ENCODE results near the gene SBSN.

The SBSN gene

DNA sequence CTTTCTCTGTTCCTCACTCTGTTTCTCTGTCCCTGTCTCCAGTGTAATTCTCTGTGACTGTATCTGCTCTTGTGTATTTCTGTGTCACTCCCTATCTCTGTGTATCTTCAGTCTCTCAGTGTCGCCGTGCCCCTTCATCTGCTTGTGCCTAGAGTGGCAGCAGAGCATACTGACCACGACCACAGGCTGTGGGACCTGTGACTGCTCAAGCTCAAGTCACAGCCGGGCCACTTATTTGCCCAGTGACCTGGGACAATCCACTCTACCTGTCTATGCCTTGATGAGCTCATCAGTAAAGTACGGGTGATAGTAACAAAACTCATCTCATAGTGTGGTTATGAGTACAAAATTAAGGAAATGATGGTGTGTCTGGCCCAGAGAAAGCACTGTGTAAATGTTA, 26.0 kb upstream of the SBSN start:
- DNase-seq (ENCODE audit: low read depth in 2 of 2, low spot score in 1 of 2), result no peak

DNA sequence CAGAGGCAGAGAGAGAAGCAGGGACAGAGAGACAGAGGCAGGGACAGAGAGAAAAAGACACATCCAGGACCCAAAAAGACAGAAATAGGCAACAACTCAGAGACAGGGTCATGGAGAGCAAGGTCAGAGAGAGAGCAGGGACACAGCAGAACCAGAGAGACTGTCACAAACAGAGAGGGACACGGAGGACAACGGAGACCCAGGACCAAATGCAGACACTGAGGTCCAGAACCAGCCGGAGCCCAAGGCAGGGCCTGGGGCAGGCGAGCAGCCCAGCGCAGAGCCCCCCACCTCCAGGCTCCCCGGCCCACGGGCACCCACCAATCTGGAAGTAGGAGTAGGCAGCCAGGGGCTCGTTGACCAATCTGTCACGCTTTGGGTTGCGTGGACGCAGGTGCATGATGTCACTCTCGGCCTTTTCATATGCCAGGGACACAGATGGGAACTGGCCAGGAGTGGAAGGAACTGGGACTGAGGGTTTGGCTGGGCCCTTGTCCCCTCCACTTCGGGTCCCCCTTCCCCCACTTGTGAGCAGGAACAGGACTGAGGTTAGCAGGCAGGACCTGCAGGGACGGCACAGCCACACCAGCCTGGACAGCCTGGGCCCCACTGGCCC, 25.4 kb upstream of the SBSN start:
- no peak for DNase-seq (ENCODE audit: low read depth in 2 of 2, low spot score in 1 of 2)

DNA sequence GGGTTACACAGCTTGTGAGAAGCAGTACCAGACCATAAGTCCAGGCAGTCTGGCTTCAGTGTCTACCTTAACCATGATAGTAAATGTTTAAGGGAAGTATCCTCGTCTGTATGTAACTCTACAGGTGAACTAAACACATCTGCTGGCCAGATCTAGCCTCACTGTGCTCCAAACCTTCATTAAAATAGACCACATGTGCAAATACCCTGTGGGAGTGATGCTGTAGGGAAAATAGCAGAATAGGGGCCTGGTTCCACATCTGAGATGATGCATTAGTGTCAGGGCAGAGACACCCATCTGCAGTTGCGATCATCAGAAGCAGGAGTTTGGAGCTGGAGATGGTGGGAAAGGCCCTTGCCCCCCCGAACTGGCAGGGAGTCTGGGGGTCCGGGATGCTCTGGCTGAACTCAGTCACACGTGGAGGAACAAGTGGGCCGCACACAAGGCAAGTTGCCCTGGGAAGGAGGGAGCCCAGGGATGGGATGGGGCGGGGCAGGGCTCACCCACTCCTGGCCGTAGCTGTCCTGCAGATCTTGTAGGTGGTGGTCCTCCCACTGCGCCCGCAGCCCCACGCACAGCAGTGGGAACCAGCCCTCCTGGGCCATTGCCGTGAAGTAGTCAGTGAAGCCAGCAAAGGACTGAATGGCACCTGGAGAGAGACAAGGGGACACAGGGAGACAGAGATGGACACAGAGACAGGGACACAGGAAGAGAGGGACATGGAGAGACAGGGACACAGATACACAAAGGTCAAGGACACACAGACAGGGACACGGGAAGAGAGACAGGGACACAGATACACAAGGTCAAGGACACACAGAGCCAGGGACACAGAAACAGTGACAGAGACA, 24.6 kb upstream of the SBSN start:
- DNase-seq (ENCODE audit: low read depth in 2 of 2, low spot score in 1 of 2), result no peak

DNA sequence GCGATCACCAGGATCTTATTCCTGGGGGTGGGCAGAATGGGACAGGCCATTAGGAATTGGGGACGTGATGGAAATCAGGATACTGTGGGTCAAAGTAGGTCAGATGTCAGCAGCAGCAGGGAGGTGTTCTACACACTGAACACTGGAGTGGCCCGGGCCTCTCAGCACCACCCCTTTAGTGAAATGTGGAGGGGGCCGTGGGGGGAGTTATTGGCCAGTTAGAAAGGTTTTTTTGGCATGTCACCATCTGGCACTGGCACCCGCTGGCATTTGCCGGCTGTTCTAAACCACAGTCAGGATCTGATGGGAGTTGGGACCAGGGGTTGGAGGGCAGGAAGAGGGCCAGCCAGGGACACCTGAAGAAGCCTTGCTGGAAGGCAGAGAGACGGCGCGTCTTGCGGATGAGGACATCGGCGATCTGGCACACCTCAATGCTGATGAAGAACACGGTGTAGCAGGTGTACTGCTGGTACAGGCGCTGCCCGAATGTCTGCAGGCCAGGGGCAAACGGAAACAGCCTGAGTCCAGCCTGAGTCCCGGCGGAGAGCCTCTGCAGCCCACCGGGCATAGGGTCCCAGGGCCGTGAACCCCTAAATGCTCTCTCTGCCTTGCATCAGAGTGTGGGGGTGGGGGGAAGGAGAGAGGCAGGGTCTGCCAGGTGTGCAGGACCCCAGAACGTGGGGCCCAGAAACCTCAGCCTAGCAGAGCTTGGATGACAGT, 23.1 kb upstream of the SBSN start:
- DNase-seq (ENCODE audit: low read depth in 2 of 2, low spot score in 1 of 2), result no peak

DNA sequence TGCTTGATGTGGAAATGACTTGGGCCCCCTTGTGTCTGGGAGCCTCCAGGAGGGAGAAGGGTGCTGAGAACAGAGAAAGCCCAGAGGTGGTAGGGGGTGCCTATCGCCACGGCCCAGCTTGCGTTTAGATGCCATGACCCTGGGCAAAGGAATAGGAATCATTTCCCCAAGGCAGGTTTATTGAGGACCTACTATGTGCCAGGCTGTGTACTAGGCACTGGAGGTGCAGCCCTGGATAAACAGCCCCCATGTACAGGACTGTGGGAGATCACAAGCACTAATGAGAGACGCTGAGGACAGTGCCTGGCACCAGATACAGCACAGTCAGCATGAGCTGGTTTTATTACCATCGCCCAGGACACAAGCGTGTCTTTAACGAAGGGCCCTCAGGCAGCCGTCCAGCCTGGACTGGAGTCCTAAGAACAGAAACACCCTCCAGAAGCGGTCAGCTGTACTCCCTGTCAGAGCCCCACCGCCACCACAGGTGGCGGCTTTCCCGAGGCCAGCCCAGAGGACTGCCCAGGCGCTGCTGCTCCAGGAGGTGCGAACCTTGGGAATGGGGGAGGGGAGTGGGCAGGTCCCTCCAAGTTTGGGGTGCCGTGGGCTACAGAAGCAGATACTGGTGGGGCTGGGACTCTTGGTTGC, 21.9 kb upstream of the SBSN start:
- no peak for DNase-seq (ENCODE audit: low read depth in 2 of 2, low spot score in 1 of 2)

DNA sequence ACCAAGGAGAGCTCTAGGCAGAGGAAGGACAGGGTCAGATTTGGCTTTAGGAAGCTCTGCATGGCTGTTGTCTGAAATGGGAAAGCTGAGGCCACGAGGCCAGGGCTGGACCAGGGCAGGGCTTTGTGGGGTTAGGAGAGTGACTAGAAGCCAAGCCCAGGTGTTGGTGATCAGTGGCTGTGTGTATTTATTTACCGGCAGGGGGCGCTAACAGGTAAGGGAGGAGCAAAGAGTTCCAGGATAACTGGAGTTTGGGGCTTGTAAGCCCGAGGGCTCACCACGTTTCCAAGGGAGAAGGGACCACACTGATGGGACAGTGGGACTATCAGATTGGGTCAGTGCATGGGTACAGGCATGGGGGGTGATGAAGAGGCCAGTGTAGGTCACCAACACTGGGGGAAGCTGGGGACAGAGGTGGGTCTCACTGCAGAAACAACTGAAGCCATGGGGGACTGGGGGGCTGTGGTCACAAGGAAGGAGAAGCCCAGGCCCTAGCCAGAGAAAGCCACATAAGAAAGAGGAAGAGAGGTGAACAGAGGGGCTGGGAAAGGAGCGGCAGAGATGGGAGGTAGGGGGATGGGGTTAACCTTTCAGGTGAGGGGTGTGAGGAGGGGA, 21.2 kb upstream of the SBSN start:
- no peak for DNase-seq (ENCODE audit: low read depth in 2 of 2, low spot score in 1 of 2)

DNA sequence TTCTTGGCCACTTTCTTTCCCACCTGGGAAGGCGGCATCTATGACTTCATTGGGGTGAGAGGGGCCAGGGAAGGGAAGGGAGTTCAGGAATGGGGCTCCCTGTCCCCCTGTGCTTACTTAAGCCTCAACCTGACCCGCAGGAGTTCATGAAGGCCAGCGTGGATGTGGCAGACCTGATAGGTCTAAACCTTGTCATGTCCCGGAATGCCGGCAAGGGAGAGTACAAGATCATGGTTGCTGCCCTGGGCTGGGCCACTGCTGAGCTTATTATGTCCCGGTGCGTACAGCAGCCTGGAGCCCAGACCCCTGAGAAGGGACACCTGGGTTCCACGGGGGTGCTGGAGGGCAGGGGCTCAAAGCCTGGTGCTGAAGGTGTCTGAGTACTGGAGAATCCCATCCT, 18.4 kb upstream of the SBSN start:
- DNase-seq (ENCODE audit: low read depth in 2 of 2, low spot score in 1 of 2), result no peak

DNA sequence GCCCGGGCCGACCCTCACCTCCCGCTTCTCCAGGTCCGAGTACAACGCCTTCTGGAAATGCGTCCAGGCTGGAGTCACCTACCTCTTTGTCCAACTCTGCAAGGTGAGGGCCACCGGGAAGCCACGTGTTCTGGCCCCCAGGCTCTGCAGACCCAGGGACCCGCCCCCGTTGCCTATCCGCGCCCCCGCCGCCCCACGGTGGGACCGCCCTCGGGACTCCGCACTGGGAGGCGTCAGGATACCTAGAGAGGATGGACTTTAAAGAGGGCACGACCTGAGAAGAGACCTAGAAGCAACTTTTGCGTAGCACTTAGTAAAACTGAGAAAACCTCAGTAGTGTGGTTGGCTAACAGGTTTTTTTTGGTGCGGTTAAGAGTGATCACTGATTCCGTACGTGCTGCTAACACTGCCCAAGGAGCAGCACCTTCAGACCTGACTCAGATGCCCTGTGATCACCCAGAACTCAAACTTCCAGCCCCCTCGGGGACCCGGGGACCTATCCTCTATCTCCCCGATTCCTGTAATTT, 17.8 kb upstream of the SBSN start:
- DNase-seq (ENCODE audit: low read depth in 2 of 2, low spot score in 1 of 2), result peak; percentile 27 to 34

DNA sequence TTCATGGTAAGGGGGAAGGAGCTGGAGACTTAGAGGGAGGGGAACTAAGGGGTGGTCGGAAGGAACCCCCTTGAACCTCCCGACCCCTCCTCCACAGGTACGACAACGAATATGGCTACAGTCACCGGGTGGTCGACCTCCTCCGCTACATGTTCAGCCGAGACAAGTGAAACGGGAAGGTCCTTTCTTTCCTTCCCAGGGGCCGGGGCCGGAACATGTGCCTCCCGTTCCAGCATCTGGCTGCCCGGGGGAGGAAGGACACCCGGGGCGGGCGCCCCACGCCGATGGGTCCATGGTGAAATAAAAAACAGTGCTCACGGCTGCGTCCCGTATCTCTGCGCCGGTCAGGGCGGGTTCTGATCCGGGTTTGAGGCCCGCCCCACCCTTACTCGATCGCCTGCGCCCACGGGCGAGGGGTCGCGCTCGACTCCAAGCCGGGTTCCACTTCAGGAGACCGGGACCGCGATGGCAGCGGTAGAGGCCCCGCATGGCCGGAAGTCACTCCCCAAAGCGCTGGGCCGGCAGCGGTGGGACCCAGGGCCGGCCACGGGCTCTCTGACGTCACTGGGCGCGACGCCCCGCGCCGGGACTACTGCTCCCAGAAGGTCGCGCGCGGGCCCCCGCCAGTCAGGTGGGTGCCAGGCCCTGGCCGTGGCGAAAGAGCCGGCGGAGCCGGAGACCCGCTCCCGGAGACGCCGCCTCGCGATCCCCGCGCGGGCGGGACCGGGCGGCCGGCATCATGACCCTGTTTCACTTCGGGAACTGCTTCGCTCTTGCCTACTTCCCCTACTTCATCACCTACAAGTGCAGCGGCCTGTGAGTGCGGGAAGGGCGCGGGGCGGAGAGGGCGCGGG, 17.1 kb upstream of the SBSN start, which contains the start of gene TMEM147:
TMEM147 (plus strand) TSS at position 626 of the 854 bp plus-strand sequence; CDS start at position 740, 114 bp downstream.
- DNase-seq (ENCODE audit: low read depth in 2 of 2, low spot score in 1 of 2), result peak; percentile 38 to 73

DNA sequence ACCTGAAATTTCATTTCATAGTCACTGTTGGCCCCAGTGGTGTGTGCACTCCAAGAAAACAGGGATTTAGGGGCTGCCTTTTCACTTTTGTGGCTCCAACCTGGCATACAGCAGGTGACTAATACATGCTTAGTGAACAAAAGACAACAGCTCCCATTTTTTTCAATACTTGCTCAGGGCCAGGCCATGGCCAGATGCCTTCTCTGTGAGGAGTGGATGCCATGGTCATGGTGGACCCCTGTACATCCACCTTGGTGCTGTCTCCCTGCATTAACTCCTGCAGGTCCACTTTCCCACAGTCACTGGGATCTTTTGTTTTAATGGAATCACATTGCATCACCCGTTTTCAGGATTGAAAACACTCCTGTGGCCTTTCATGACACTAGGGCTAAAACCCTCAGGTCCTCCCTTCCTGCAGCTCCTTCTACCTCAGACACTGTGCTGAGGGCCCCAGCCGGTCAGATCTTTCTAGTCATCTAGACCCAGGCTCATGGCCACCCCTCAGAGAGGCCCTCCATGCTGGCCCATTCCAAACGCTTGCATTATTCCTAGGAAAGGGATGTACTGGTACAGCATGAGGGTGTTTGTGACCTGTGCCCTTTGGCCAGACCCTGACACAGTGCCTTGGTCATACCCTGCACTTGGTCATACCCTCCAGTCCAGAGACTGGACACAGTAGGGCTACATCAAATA, 16.1 kb upstream of the SBSN start:
- no peak for DNase-seq (ENCODE audit: low read depth in 2 of 2, low spot score in 1 of 2)

DNA sequence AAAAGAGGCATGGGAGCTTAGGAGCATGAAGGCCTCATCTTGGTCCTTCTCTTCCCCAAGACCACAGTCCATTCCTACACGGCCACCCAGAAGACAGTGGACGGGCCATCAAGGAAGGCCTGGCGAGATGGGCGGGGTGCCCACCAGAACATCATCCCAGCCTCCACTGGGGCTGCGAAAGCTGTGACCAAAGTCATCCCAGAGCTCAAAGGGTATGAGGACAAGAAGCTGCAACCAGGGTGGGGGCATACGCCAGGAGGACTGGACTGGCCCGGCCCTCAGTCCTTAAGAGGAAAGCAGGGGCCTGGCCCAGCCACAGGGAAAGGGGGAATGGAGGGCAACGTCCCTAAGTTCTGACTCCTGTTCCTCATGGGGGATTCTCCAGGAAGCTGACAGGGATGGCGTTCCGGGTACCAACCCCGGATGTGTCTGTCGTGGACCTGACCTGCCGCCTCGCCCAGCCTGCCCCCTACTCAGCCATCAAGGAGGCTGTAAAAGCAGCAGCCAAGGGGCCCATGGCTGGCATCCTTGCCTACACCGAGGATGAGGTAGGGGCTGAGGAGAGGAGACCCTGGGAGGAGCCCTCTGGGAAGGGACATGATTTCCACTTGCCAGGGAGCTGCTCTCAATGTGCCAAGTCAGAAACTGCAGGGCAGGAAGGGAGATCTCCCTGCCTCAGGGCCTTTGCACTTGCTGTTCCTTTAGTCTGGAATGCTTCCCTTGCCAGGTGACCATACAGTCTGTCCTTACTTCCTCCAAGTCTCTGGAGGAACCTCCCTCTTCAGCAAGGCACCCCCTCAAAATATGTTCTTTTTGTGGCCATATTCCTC, 15.4 kb upstream of the SBSN start:
- DNase-seq (ENCODE audit: low read depth in 2 of 2, low spot score in 1 of 2), result no peak

DNA sequence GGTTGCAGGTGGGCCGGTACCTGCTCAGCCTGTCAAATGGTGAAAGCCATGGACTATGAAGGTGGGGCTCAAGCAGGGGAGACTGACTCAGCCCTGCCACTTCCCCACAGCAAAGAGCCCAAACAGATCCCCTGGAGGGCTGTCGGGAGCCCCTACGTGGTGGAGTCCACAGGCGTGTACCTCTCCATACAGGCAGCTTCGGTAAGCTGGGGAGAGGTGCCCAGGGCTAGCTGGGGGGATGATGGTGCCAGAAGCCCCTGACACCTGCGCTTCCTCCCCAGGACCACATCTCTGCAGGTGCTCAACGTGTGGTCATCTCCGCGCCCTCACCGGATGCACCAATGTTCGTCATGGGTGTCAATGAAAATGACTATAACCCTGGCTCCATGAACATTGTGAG, 14.1 kb upstream of the SBSN start:
- DNase-seq (ENCODE audit: low read depth in 2 of 2, low spot score in 1 of 2), result no peak

DNA sequence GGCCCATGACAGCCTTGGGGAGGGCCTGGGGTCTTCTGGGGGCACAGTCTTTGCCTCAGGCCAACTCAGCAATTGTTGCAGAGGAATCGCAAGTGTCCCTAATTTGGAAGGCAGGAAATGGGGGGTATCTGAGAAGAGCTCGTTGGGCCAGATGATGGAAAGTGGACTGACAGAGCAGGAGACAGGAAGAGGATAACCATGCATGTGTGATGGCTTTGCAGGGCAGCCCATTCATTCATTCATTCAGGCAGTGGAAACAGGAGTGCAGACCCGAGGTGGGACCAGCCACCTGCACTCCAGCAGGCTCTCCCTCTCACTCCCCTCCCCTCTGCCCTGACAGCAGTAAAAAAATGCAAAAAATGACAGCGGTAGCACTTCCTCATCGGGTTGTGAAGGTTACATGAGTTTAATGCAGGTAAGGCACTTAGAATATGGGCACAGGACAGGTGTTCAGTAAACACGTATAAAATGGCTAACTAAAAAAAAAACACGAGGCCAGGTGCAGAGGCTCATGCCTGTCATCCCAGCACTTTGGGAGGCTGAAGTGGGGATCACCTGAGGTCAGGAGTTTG, 12.3 kb upstream of the SBSN start:
- DNase-seq (ENCODE audit: low read depth in 2 of 2, low spot score in 1 of 2), result no peak

DNA sequence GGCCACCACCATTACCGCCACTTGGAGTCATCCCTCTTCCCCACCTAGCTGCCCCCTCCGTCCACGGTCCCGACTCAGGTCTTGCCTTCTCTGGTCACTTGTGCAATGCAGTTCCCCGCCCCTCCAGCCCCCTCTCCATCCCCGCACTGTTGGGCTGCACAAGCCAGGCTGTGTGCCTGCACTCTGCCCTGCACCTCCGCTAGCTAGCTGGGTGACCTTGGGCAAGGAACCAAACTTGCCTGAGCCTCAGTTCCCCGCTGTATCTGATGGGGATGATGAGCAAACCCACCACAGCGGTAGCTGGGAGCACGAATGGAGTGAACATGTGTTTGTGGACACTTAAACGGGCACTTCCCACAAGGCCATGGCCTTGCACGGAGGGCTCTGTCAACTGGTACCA, 11.7 kb upstream of the SBSN start:
- no peak for DNase-seq (ENCODE audit: low read depth in 2 of 2, low spot score in 1 of 2)

DNA sequence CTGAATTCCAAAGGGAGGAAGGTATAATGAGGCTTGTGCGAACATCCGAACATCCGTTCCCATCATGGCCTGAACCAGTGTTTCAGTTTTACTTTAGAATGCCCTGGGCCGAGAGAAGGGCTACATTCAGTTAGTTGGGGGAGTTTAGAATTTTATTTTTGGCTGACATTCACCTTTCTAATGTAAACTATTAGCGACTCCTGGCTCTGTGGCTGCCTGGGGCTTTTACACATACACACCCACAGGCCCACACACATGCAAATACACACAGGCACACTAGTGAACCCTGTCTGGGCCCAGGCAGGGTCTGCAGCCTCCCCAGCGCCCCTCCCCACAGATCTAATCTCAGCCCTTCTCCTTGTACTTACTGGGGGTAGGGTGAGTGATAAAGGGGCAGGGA, 11.2 kb upstream of the SBSN start:
- no peak for DNase-seq (ENCODE audit: low read depth in 2 of 2, low spot score in 1 of 2)

DNA sequence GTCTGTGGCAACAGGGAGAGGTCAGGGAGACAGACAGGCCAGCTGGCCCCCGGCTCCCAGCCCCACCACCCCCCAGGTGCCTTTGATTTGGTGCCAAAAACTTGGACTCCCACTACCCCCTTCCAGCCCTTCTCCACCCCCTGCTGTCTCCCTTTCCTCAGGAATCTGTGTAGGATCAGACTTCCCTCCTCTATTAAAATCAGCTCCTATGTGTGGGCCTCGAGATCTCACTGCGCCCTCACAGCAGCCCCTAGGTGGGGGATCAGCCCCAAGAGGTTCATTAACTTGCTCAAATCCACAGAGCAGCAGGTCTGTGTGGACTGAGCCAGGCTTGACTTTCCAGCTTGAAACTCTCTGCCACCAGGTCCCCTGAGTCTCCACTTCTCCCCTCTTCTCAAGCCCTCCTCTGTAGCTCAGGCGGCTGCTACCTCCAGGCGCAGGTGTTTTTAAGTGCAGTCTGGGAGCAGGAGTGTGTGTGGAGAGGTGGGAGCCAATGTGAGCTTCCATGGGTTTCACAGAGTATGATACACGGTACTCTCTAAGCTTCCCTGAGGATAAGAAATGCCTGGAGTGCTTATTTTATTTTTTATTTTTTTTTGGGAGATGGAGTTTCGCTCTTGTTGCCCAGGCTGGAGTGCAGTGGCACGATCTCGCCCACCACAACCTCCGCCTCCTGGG, 6.8 kb upstream of the SBSN start:
- no peak for DNase-seq (ENCODE audit: low read depth in 2 of 2, low spot score in 1 of 2)

DNA sequence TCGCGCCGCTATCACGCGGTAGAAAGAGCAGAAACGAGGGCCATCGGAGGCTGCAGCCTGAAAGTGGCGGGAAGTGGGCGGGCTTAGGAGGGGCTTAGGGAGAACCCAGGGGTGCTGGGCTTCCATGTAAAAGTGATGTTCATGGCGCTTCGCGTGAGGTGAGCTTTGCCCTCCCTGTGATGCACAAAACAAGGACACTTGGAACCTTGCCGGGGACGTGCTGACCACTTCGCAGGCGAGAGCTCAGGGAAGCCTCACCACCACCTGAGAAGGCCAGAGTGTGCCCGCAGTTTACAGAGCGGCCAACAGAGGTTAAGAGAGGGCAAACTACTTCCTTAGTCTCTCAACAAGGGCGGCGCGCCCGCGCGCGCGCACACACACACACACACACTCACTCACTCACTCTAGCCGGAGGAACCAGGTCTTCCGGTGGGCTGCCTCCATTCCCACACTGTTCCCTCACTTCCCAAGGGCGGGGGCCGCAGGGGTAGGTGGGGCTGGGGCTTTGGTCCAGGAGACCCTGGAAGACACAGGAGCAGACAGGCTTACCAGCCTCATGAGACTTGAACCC, 5.8 kb upstream of the SBSN start:
- no peak for DNase-seq (ENCODE audit: low read depth in 2 of 2, low spot score in 1 of 2)

Measured in stimulated activated CD8-positive, alpha-beta memory T cell treated with anti-CD3 and anti-CD28 coated beads, Interleukin-4, amount 100 ng/mL, for 4 hours (primary cell).